ENCODE measurements around the gene CRYBB2.
"Not testable (repeated sequence)": the region's sequence is repeated elsewhere in the genome, so short reads cannot be mapped to it uniquely, and the experiment has no call there.

CRYBB2 gene

GRCh38 chr22:25232301-25232700 is 12.9 kb downstream of the CRYBB2 start:
- no peak for DNase-seq (ENCODE audit: low read depth)
- H3K4me3 ChIP-seq (ENCODE audit: low read depth, low read length): no peak overlapping the region
- no peak for TF ChIP-seq CTCF (IDR thresholded peaks at IDR 0.05; ENCODE audit: insufficient read depth, low read depth, low read length, missing control alignments)

GRCh38 chr22:25233706-25234105 is 14.3 kb downstream of the CRYBB2 start:
- H3K4me3 ChIP-seq (ENCODE audit: low read depth, low read length); DNase-seq (ENCODE audit: low read depth): not testable (repeated sequence)

- peak; percentile 90 for DNase-seq (ENCODE audit: low read depth)
- peak; percentile 79 for TF ChIP-seq CTCF (IDR thresholded peaks at IDR 0.05; ENCODE audit: insufficient read depth, low read depth, low read length, missing control alignments)
- no peak overlapping the region for H3K4me3 ChIP-seq (ENCODE audit: low read depth, low read length)
These were observed 16.3 kb downstream of the CRYBB2 start for GRCh38 chr22:25235547-25236290.

GRCh38 chr22:25236417-25236816 is 17.0 kb downstream of the CRYBB2 start:
- H3K4me3 ChIP-seq (ENCODE audit: low read depth, low read length): no peak overlapping the region
- no peak for DNase-seq (ENCODE audit: low read depth)
- no peak for TF ChIP-seq CTCF (IDR thresholded peaks at IDR 0.05; ENCODE audit: insufficient read depth, low read depth, low read length, missing control alignments)

- DNase-seq (ENCODE audit: low read depth): no peak
- no peak for TF ChIP-seq CTCF (IDR thresholded peaks at IDR 0.05; ENCODE audit: insufficient read depth, low read depth, low read length, missing control alignments)
- H3K4me3 ChIP-seq (ENCODE audit: low read depth, low read length): no peak overlapping the region
These were observed 18.1 kb downstream of the CRYBB2 start for GRCh38 chr22:25237503-25237902.

- H3K4me3 ChIP-seq (ENCODE audit: low read depth, low read length); DNase-seq (ENCODE audit: low read depth): not testable (repeated sequence)
These were observed 18.6 kb downstream of the CRYBB2 start for GRCh38 chr22:25238058-25238457.

- not testable (repeated sequence) for DNase-seq (ENCODE audit: low read depth); H3K4me3 ChIP-seq (ENCODE audit: low read depth, low read length)
These were observed 35.7 kb downstream of the CRYBB2 start for GRCh38 chr22:25255169-25255568.

- not testable (repeated sequence) for DNase-seq (ENCODE audit: low read depth); H3K4me3 ChIP-seq (ENCODE audit: low read depth, low read length)
These were observed 48.1 kb downstream of the CRYBB2 start for GRCh38 chr22:25267567-25267966.

GRCh38 chr22:25268902-25269301 is 49.5 kb downstream of the CRYBB2 start:
- DNase-seq (ENCODE audit: low read depth); H3K4me3 ChIP-seq (ENCODE audit: low read depth, low read length): not testable (repeated sequence)

GRCh38 chr22:25270061-25270460 is 50.6 kb downstream of the CRYBB2 start:
- DNase-seq (ENCODE audit: low read depth); H3K4me3 ChIP-seq (ENCODE audit: low read depth, low read length): not testable (repeated sequence)

- H3K4me3 ChIP-seq (ENCODE audit: low read depth, low read length); DNase-seq (ENCODE audit: low read depth): not testable (repeated sequence)
These were observed 53.8 kb downstream of the CRYBB2 start for GRCh38 chr22:25273231-25273630.

- not testable (repeated sequence) for DNase-seq (ENCODE audit: low read depth); H3K4me3 ChIP-seq (ENCODE audit: low read depth, low read length)
These were observed 54.5 kb downstream of the CRYBB2 start for GRCh38 chr22:25273928-25274327.

- H3K4me3 ChIP-seq (ENCODE audit: low read depth, low read length); DNase-seq (ENCODE audit: low read depth): not testable (repeated sequence)
These were observed 60.7 kb downstream of the CRYBB2 start for GRCh38 chr22:25280118-25280517.
